Stomach (tissue), 9 donors: ENCODE data around the gene ZMIZ1. TPM values are rescaled to one million over a fixed set of nuclear protein-coding genes. Genes with fewer than 3 reads are reported as not detected.

ENCODE experiments used
- DNase-seq, 2 donors: peaks; one replicate each; pipeline versions ENCODE4 v3.0.0 to v3.0.0-alpha.2; 2013 to 2019
- H3K27ac ChIP-seq, 5 donors: fragments of 200-600 bp in 4 of 5; sonication (generic) in 4 of 5; one replicate each; pipeline ENCODE4 v1.5.1; 2013 to 2019; ENCODE audit warnings: mild to moderate bottlenecking in 1 of 5, moderate library complexity in 1 of 5
- H3K27me3 ChIP-seq, 3 donors: fragments of 200-600 bp; sonication (generic); one replicate each; pipeline ENCODE4 v1.5.1; 2017 to 2019; ENCODE audit warnings: mixed run types in 1 of 3
- H3K36me3 ChIP-seq, 4 donors: fragments of 200-600 bp; sonication (generic); 1 replicate in 3 of 4; 2 replicates in 1 of 4; pipeline ENCODE4 v1.5.1; 2016 to 2019
- H3K4me1 ChIP-seq, 4 donors: fragments of 200-600 bp; sonication (generic); one replicate each; pipeline ENCODE4 v1.5.1; 2016 to 2019
- H3K4me3 ChIP-seq, 4 donors: fragments of 200-600 bp; sonication (generic) in 3 of 4; one replicate each; pipeline ENCODE4 v1.5.1; 2016 to 2019; ENCODE audit warnings: mild to moderate bottlenecking in 1 of 4
- H3K9me3 ChIP-seq, 4 donors: fragments of 200-600 bp; sonication (generic); one replicate each; pipeline ENCODE4 v1.5.1; 2016 to 2019
- CTCF ChIP-seq, 7 experiments: fragments of 450-650 bp in 4 of 7; fragments of 200-600 bp in 3 of 7; sonication (generic) in 3 of 7; IDR thresholded peaks; one replicate each; pipeline ENCODE4 v1.5.1; 2016 to 2019; ENCODE audit warnings: antibody characterized with exemption in 7 of 7, control low read depth in 2 of 7, mild to moderate bottlenecking in 1 of 7
- EP300 ChIP-seq: sonication (generic); formaldehyde crosslinking; IDR thresholded peaks from one replicate; pipeline ENCODE4 v1.6.1; 2017; ENCODE audit warnings: antibody characterized with exemption
- POLR2A ChIP-seq, 4 donors: fragments of 450-650 bp; IDR thresholded peaks; one replicate each; pipeline ENCODE4 v1.6.1; 2016; ENCODE audit warnings: antibody characterized with exemption in 4 of 4, control low read depth in 2 of 4, mild to moderate bottlenecking in 1 of 4, moderate library complexity in 1 of 4
- POLR2AphosphoS5 ChIP-seq, 3 donors: sonication (generic); formaldehyde crosslinking; IDR thresholded peaks; one replicate each; pipeline ENCODE4 v1.6.1; 2016; ENCODE audit warnings: antibody characterized with exemption in 3 of 3
- WGBS, 5 donors: extraction: QIAGEN DNeasy Blood & Tissue Kit in 3 of 5; methylation state at CpG; one replicate each; pipeline versions ENCODE4 v1.1.5 to v1.1.7; 2013 to 2018; 5-methylcytosine and 5-hydroxymethylcytosine counted together
- intact Hi-C: fragments of 100-400 bp; cut with DNase I; formaldehyde crosslinking; loops from one replicate; pipeline ENCODE4 v1.15.1; 2023; ENCODE audit warnings: low total_unique reads
- polyA plus RNA-seq, 3 donors: library from polyadenylated mRNA; stranded (reverse); fragments of 200-250 nt; gene quantifications; one replicate each; pipeline ENCODE4 v1.2.3, GENCODE V29; 2013
- total RNA-seq, 5 donors: library from RNA; depleted of rRNA; stranded (reverse); fragments of >200 nt; gene quantifications; one replicate each; pipeline versions ENCODE4 v1.1.0 to v1.2.3, GENCODE V29; 2014 to 2016
- donor health status: healthy with polysubstance abuse.
- donor health status: Bipolar disorder and iron deficiency.
- donor health status: healthy.

ZMIZ1 gene
- total and polyA plus RNA-seq, 8 donors: 17.7 to 103 (median 26.3) TPM

- peaks cover 42 to 63% (median 58%) of the 10 kb centered on the region in 4 donors for H3K4me1 ChIP-seq
- no peaks in the 10 kb centered on the region for H3K27me3 ChIP-seq
- intact Hi-C loops: no loop called here
- peak; percentile 76 to 80 for DNase-seq
- TF ChIP-seq CTCF (IDR thresholded peaks at IDR 0.05) (no peak), POLR2AphosphoS5 (IDR thresholded peaks at IDR 0.05) (peak in 2 of 3 donors; percentile 26 to 56)
- no peaks in the 10 kb centered on the region for H3K9me3 ChIP-seq
- 38 to 66% (median 55%) methylated on average over 5 of the region's 5 CpGs for WGBS, 5 donors
- no peak overlapping the region for H3K4me3 ChIP-seq
- H3K27ac ChIP-seq: peak overlapping the region; percentile 66 to 78 (median 69)
- no peaks in the 10 kb centered on the region for H3K36me3 ChIP-seq
Measured at GRCh38 chr10:79342295-79342761, 273.6 kb downstream of the ZMIZ1 start.

- Histone ChIP-seq H3K36me3 (no peaks in the 10 kb centered on the region), H3K9me3 (no peaks in the 10 kb centered on the region), H3K27me3 (no peaks in the 10 kb centered on the region), H3K4me3 (no peak overlapping the region), H3K27ac (peak overlapping the region; percentile 66 to 78 (median 69)), H3K4me1 (peaks cover 47 to 66% (median 62%) of the 10 kb centered on the region in 4 donors)
- peak; percentile 73 to 77 for DNase-seq
- TF ChIP-seq POLR2AphosphoS5 (IDR thresholded peaks at IDR 0.05) (peak in 2 of 3 donors; percentile 35 to 51), CTCF (IDR thresholded peaks at IDR 0.05) (no peak)
- intact Hi-C loops: no loop called here
- WGBS, 5 donors: 53 to 75% (median 54%) methylated on average over 10 of the region's 10 CpGs
Measured at GRCh38 chr10:79342811-79343561, 274.2 kb downstream of the ZMIZ1 start.

- TF ChIP-seq POLR2AphosphoS5 (IDR thresholded peaks at IDR 0.05) (peak in 1 of 3 donors; percentile 13), POLR2A (IDR thresholded peaks at IDR 0.05) (no peak), EP300 (no peak), CTCF (IDR thresholded peaks at IDR 0.05) (no peak)
- H3K9me3 ChIP-seq: no peaks in the 10 kb centered on the region
- DNase-seq: peak; percentile 75 to 81
- intact Hi-C loops: no loop called here
- WGBS, 5 donors: 50 to 84% (median 62%) methylated on average over 3 of the region's 3 CpGs
- peaks cover 64 to 83% (median 78%) of the 10 kb centered on the region in 4 donors for H3K4me1 ChIP-seq
- no peaks in the 10 kb centered on the region for H3K27me3 ChIP-seq
- H3K36me3 ChIP-seq: peaks cover 4 to 9% (median 7%) of the 10 kb centered on the region in 4 donors
- H3K27ac ChIP-seq: peak overlapping the region; percentile 37 to 78 (median 59)
- no peak overlapping the region for H3K4me3 ChIP-seq
Measured at GRCh38 chr10:79344502-79345195, 275.9 kb downstream of the ZMIZ1 start.

- WGBS, 5 donors: 64 to 77% (median 76%) methylated on average over 3 to 5 of the region's 5 CpGs
- H3K9me3 ChIP-seq: no peaks in the 10 kb centered on the region
- peak overlapping the region; percentile 37 to 78 (median 59) for H3K27ac ChIP-seq
- H3K36me3 ChIP-seq: peaks cover 12 to 16% (median 14%) of the 10 kb centered on the region in 4 donors
- intact Hi-C loops: no loop called here
- H3K4me1 ChIP-seq: peaks cover 66 to 90% (median 81%) of the 10 kb centered on the region in 4 donors
- no peak overlapping the region for H3K4me3 ChIP-seq
- no peak for DNase-seq
- TF ChIP-seq CTCF (IDR thresholded peaks at IDR 0.05): no peak
- TF ChIP-seq POLR2A (IDR thresholded peaks at IDR 0.05): no peak
- TF ChIP-seq POLR2AphosphoS5 (IDR thresholded peaks at IDR 0.05): no peak
- no peak for TF ChIP-seq EP300
- H3K27me3 ChIP-seq: no peaks in the 10 kb centered on the region
Measured at GRCh38 chr10:79345241-79346011, 276.7 kb downstream of the ZMIZ1 start.
